HEK293T (cell line): ENCODE data around the gene BTBD9.

Experiments used
- CTCF ChIA-PET: fragments of 350-600 bp; formaldehyde crosslinking; extraction: SDS; loops from one replicate; lab custom pipeline; 2021; ENCODE audit warnings: antibody characterized with exemption, inconsistent platforms; lab: Yijun Ruan, JAX
- POLR2A ChIA-PET: fragments of 350-600 bp; formaldehyde crosslinking; extraction: SDS; loops from one replicate; lab custom pipeline; 2020; ENCODE audit warnings: antibody characterized with exemption, inconsistent platforms; lab: Yijun Ruan, JAX
- DNase-seq: peaks from one replicate; pipeline ENCODE4 v3.0.0; 2012; ENCODE audit warnings: mixed read lengths; ENCODE audit errors: extremely low spot score
- ARNT ChIP-seq: fragments of 450-650 bp; IDR thresholded peaks from 2 replicates; pipeline ENCODE4 v1.6.1; 2017; ENCODE audit warnings: mild to moderate bottlenecking
- BHLHE40 ChIP-seq: fragments of 450-650 bp; IDR thresholded peaks from 2 replicates; pipeline ENCODE4 v1.6.1; 2016; ENCODE audit warnings: mild to moderate bottlenecking, moderate library complexity, borderline replicate concordance
- CTBP1 ChIP-seq: fragments of 450-650 bp; IDR thresholded peaks from 2 replicates; pipeline ENCODE4 v1.6.1; 2016; ENCODE audit warnings: borderline replicate concordance
- ELF4 ChIP-seq: fragments of 450-650 bp; IDR thresholded peaks from 2 replicates; pipeline ENCODE4 v1.6.1; 2017; ENCODE audit warnings: antibody characterized with exemption
- FOXA1 ChIP-seq: fragments of 450-650 bp; IDR thresholded peaks from 2 replicates; pipeline ENCODE4 v1.6.1; 2016; ENCODE audit warnings: mild to moderate bottlenecking
- FOXK2 ChIP-seq: fragments of 450-650 bp; IDR thresholded peaks from 2 replicates; pipeline ENCODE4 v1.6.1; 2016; ENCODE audit warnings: mild to moderate bottlenecking
- FOXM1 ChIP-seq: fragments of 450-650 bp; IDR thresholded peaks from 2 replicates; pipeline ENCODE4 v1.6.1; 2017; ENCODE audit warnings: mild to moderate bottlenecking, borderline replicate concordance
- HDGF ChIP-seq: fragments of 450-650 bp; IDR thresholded peaks from 2 replicates; pipeline ENCODE4 v1.6.1; 2017; ENCODE audit warnings: antibody characterized with exemption, borderline replicate concordance
- L3MBTL2 ChIP-seq: fragments of 450-650 bp; conservative IDR thresholded peaks from 2 replicates; pipeline ENCODE4 v1.6.1; 2016; ENCODE audit warnings: mild to moderate bottlenecking
- LEF1 ChIP-seq: fragments of 450-650 bp; IDR thresholded peaks from 2 replicates; pipeline ENCODE4 v1.6.1; 2017; ENCODE audit warnings: mild to moderate bottlenecking, borderline replicate concordance
- NFRKB ChIP-seq: fragments of 450-650 bp; IDR thresholded peaks from 2 replicates; pipeline ENCODE4 v1.6.1; 2016; ENCODE audit warnings: mild to moderate bottlenecking, moderate library complexity
- PKNOX1 ChIP-seq: fragments of 450-650 bp; IDR thresholded peaks from 2 replicates; pipeline ENCODE4 v1.6.1; 2016
- SP1 ChIP-seq: fragments of 450-650 bp; IDR thresholded peaks from 2 replicates; pipeline ENCODE4 v1.6.1; 2017
- SUZ12 ChIP-seq: fragments of 450-650 bp; IDR thresholded peaks from 2 replicates; pipeline ENCODE4 v1.6.1; 2016; ENCODE audit warnings: mild to moderate bottlenecking
- TARDBP ChIP-seq: fragments of 450-650 bp; IDR thresholded peaks from 2 replicates; pipeline ENCODE4 v1.6.1; 2016
- ZNF384 ChIP-seq: fragments of 450-650 bp; IDR thresholded peaks from 2 replicates; pipeline ENCODE4 v1.6.1; 2016

The BTBD9 gene

GRCh38 chr6:38209371-38210260 lies 430.1 kb downstream of the BTBD9 start:
- CTCF ChIA-PET, result interaction anchor here (1.3 kb wide), 1 partner anchor 11 kb away, joined by 4 read pairs; no protein-coding TSS in a partner anchor
- no peak for DNase-seq
- POLR2A ChIA-PET, result no interaction called here
- TF ChIP-seq BHLHE40, result no peak
- no peak for TF ChIP-seq ARNT
- no peak for TF ChIP-seq NFRKB
- no peak for TF ChIP-seq FOXA1
- no peak for TF ChIP-seq SP1
- TF ChIP-seq SUZ12, result no peak
- no peak for TF ChIP-seq ELF4
- TF ChIP-seq ZNF384, result no peak
- no peak for TF ChIP-seq L3MBTL2
- TF ChIP-seq LEF1, result no peak
- no peak for TF ChIP-seq FOXK2
- no peak for TF ChIP-seq CTBP1
- TF ChIP-seq FOXM1, result no peak
- TF ChIP-seq PKNOX1, result no peak

GRCh38 chr6:38208028-38208427 lies 431.7 kb downstream of the BTBD9 start:
- ChIA-PET CTCF (interaction anchor here (0.6 kb wide), 1 partner anchor 11 kb away, joined by 4 read pairs; no protein-coding TSS in a partner anchor), POLR2A (no interaction called here)
- no peak for DNase-seq
- TF ChIP-seq ARNT (no peak), SP1 (no peak), SUZ12 (no peak), ZNF384 (no peak)

GRCh38 chr6:38207375-38207774 lies 432.4 kb downstream of the BTBD9 start:
- ChIA-PET POLR2A (no interaction called here), CTCF (no interaction called here)
- no peak for DNase-seq
- TF ChIP-seq NFRKB, result no peak
- TF ChIP-seq FOXA1, result no peak
- no peak for TF ChIP-seq SP1
- TF ChIP-seq CTBP1, result no peak

GRCh38 chr6:38198219-38198618 lies 441.5 kb downstream of the BTBD9 start:
- no peak for DNase-seq
- CTCF ChIA-PET, result interaction anchor here (1.5 kb wide), 1 partner anchor 11 kb away, joined by 4 read pairs; no protein-coding TSS in a partner anchor
- TF ChIP-seq TARDBP (no peak), CTBP1 (no peak), LEF1 (no peak), ARNT (no peak), ELF4 (no peak)
- POLR2A ChIA-PET, result no interaction called here

GRCh38 chr6:38195113-38195635 lies 444.6 kb downstream of the BTBD9 start:
- TF ChIP-seq SP1 (no peak), SUZ12 (no peak), BHLHE40 (no peak), FOXA1 (no peak), CTBP1 (no peak), LEF1 (no peak), NFRKB (no peak), FOXK2 (no peak), PKNOX1 (no peak), FOXM1 (no peak)
- DNase-seq, result no peak
- ChIA-PET CTCF (no interaction called here), POLR2A (no interaction called here)

GRCh38 chr6:38194589-38194988 lies 445.1 kb downstream of the BTBD9 start:
- no peak for DNase-seq
- no peak for TF ChIP-seq ARNT
- TF ChIP-seq CTBP1, result no peak
- no peak for TF ChIP-seq ZNF384
- no peak for TF ChIP-seq ELF4
- TF ChIP-seq TARDBP, result no peak
- ChIA-PET POLR2A (no interaction called here), CTCF (interaction anchor here (0.7 kb wide), 1 partner anchor 30 kb away, joined by 3 read pairs; no protein-coding TSS in a partner anchor)

GRCh38 chr6:38194282-38194572 lies 445.5 kb downstream of the BTBD9 start:
- CTCF ChIA-PET, result interaction anchor here (0.7 kb wide), 1 partner anchor 30 kb away, joined by 3 read pairs; no protein-coding TSS in a partner anchor
- POLR2A ChIA-PET, result no interaction called here
- TF ChIP-seq LEF1, result no peak
- no peak for TF ChIP-seq BHLHE40
- no peak for TF ChIP-seq FOXA1
- TF ChIP-seq NFRKB, result no peak
- no peak for TF ChIP-seq ZNF384
- TF ChIP-seq SUZ12, result no peak
- no peak for TF ChIP-seq PKNOX1
- no peak for TF ChIP-seq SP1
- no peak for TF ChIP-seq FOXK2
- no peak for TF ChIP-seq HDGF
- no peak for TF ChIP-seq TARDBP
- no peak for TF ChIP-seq FOXM1
- no peak for TF ChIP-seq ELF4
- TF ChIP-seq CTBP1, result no peak
- no peak for DNase-seq
